ENCODE results near the gene NR1H4. TPM values are rescaled to one million over a fixed set of nuclear protein-coding genes. Genes with fewer than 3 reads are reported as not detected.
"Not testable (repeated sequence)": the region's sequence is repeated elsewhere in the genome, so short reads cannot be mapped to it uniquely, and the experiment has no call there.

The NR1H4 gene
- total RNA-seq, 1 donor from 2014 or later = not detected

DNA sequence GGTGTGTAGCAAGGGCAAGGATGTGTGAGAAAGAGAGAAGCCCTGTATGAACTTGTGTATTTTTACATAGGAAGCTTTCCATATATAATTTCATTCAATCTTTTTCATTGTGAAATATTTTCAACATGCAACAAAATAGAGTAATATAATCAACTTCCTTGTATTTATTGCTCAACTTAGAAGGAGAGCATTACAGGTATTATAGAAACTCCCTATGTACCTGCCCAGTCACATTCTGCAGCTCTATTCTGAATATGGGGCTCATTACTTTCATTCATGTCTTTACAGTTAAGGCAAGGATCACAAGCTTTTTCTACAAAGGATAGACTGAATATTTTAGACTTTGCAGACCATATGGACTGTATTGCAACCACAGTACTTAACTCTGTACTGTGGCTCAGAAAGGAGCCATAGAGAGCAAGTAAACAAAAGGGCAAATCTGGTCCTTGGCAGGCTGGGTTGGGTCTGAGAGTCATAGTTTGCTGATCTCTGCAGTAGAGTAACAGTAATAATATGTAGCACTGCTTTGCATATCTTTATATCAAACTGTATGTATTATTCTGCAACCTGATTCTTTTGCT lies 11.3 kb downstream of the NR1H4 start:
- Mint-ChIP-seq H3K27ac (no peak overlapping the region), H3K4me3 (no peak overlapping the region), H3K36me3 (ENCODE audit: low read depth) (no peaks in the 10 kb centered on the region), H3K9me3 (no peaks in the 10 kb centered on the region), H3K4me1 (no peaks in the 10 kb centered on the region), H3K27me3 (no peaks in the 10 kb centered on the region)
- DNase-seq = no peak
- intact Hi-C loops (cut with micrococcal nuclease) = no loop called here

DNA sequence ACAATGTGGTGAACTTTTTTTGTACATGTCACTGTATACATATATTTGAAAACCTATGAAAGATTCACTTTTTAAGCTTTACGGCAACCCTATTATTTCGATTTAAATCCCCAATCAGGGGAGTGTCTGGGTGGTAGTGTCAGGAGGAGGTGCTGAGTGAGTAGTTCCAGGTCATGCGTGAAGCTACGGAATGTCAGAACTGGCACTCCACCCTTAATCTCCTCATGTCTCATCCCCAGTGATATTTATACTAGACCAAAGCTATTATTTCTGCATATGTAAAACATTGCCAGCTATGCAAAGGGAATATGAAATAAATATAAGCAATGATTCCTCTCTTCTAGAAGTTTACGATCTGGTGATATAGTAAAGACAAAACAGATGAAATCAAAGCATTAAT lies 12.3 kb downstream of the NR1H4 start:
- no peak for DNase-seq
- Mint-ChIP-seq H3K27me3 (no peaks in the 10 kb centered on the region), H3K36me3 (ENCODE audit: low read depth) (no peaks in the 10 kb centered on the region), H3K27ac (no peak overlapping the region), H3K4me3 (no peak overlapping the region), H3K4me1 (no peaks in the 10 kb centered on the region), H3K9me3 (no peaks in the 10 kb centered on the region)
- intact Hi-C loops (cut with micrococcal nuclease) = no loop called here

GRCh38 chr12:100489251-100489820 lies 15.7 kb downstream of the NR1H4 start:
- no peak overlapping the region for H3K27ac Mint-ChIP-seq
- DNase-seq = no peak
- intact Hi-C loops (cut with micrococcal nuclease) = no loop called here
- no peaks in the 10 kb centered on the region for H3K27me3 Mint-ChIP-seq
- H3K4me1 Mint-ChIP-seq = no peaks in the 10 kb centered on the region
- H3K9me3 Mint-ChIP-seq = no peaks in the 10 kb centered on the region
- H3K4me3 Mint-ChIP-seq = no peak overlapping the region
- no peaks in the 10 kb centered on the region for H3K36me3 Mint-ChIP-seq (ENCODE audit: low read depth)

DNA sequence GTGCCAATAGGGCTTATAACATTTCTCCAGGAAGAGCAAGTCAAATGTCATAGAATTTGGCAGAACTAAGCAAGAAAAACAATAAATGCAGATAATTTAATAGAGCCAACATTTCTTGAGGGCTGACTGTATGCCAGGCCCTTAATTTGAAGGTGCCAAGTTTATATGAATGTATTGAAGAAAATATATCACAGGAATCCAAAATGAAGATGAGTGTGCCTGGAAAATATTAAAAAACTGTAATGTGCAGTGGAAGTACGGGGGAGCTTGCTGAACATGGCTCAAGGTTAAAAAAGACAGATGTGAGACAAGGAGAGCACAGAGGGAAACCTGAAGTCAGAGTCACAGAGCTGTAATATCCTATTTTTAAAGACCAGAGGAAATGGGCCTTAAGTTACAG lies 16.4 kb downstream of the NR1H4 start:
- no peak overlapping the region for H3K4me3 Mint-ChIP-seq
- no peaks in the 10 kb centered on the region for H3K36me3 Mint-ChIP-seq (ENCODE audit: low read depth)
- DNase-seq = no peak
- intact Hi-C loops (cut with micrococcal nuclease) = no loop called here
- no peaks in the 10 kb centered on the region for H3K9me3 Mint-ChIP-seq
- no peak overlapping the region for H3K27ac Mint-ChIP-seq
- no peaks in the 10 kb centered on the region for H3K4me1 Mint-ChIP-seq
- H3K27me3 Mint-ChIP-seq = no peaks in the 10 kb centered on the region

GRCh38 chr12:100491104-100491503 lies 17.4 kb downstream of the NR1H4 start:
- Mint-ChIP-seq H3K27ac (no peak overlapping the region), H3K4me3 (no peak overlapping the region), H3K27me3 (no peaks in the 10 kb centered on the region), H3K9me3 (no peaks in the 10 kb centered on the region), H3K4me1 (no peaks in the 10 kb centered on the region), H3K36me3 (ENCODE audit: low read depth) (no peaks in the 10 kb centered on the region)
- no peak for DNase-seq
- intact Hi-C loops (cut with micrococcal nuclease) = no loop called here

GRCh38 chr12:100493396-100494012 lies 19.8 kb downstream of the NR1H4 start:
- H3K27me3 Mint-ChIP-seq = no peaks in the 10 kb centered on the region
- H3K9me3 Mint-ChIP-seq = no peaks in the 10 kb centered on the region
- DNase-seq = no peak
- H3K4me3 Mint-ChIP-seq = no peak overlapping the region
- intact Hi-C loops (cut with micrococcal nuclease) = no loop called here
- no peaks in the 10 kb centered on the region for H3K36me3 Mint-ChIP-seq (ENCODE audit: low read depth)
- no peaks in the 10 kb centered on the region for H3K4me1 Mint-ChIP-seq
- H3K27ac Mint-ChIP-seq = no peak overlapping the region

GRCh38 chr12:100494026-100494425 lies 20.4 kb downstream of the NR1H4 start:
- intact Hi-C loops (cut with micrococcal nuclease) = no loop called here
- Mint-ChIP-seq H3K4me1 (no peaks in the 10 kb centered on the region), H3K4me3 (no peak overlapping the region), H3K9me3 (no peaks in the 10 kb centered on the region), H3K27me3 (no peaks in the 10 kb centered on the region), H3K36me3 (ENCODE audit: low read depth) (no peaks in the 10 kb centered on the region), H3K27ac (no peak overlapping the region)
- no peak for DNase-seq

DNA sequence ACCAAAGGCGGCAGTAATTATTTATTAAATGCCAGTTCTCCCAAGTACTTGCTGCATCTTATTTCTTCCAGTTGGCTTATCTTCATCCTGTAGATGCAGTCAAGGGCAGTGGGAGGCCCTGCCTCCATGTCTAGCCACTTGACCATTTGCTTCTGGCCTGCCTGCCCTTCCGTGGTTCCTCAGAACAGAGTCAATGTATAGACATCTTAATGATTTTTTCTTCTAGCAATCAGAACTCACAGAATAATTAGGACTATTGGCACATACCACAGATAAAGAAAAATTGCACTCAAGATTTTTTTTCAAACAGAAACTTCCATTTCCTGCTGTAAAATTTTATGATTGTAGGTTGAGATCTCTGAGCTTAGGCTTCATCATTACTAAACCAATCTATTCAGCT lies 20.9 kb downstream of the NR1H4 start:
- intact Hi-C loops (cut with micrococcal nuclease) = no loop called here
- no peaks in the 10 kb centered on the region for H3K36me3 Mint-ChIP-seq (ENCODE audit: low read depth)
- H3K27me3 Mint-ChIP-seq = no peaks in the 10 kb centered on the region
- no peak overlapping the region for H3K4me3 Mint-ChIP-seq
- no peaks in the 10 kb centered on the region for H3K4me1 Mint-ChIP-seq
- no peaks in the 10 kb centered on the region for H3K9me3 Mint-ChIP-seq
- no peak for DNase-seq
- H3K27ac Mint-ChIP-seq = no peak overlapping the region

DNA sequence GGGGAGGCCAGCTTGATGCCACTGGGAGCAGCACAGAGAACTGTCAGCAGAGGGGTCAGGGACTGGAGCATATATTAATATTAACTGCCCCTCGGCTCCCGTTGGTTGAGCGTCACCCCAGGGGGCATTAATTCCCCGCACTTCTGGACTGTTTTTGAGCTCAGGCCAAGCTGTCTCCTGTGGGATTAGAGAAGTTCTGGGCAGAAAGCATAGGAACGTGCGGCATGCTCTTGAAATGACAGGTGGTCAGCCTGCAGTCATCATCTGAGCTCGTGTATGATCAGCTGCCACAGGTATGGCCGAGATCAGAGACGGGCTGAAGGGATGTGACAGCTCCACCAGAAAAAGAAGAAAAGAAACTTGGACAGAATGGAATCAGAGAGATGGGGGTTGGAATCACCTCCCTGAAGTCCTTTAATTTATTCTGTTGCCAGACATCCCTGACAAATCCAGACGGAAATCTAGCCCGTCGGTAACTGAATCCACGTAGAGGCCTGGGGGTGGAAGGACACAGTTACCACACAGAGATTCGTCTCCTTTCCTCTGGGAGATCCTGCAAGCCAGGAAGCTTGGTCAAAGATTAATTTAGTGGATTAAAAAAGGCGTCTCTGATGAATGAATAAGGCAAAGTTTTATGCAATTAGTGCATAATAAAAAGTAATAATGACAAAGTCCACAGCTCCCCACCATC lies 23.6 kb downstream of the NR1H4 start:
- intact Hi-C loops (cut with micrococcal nuclease) = no loop called here
- H3K4me3 Mint-ChIP-seq = no peak overlapping the region
- no peak overlapping the region for H3K27ac Mint-ChIP-seq
- no peaks in the 10 kb centered on the region for H3K27me3 Mint-ChIP-seq
- H3K9me3 Mint-ChIP-seq = no peaks in the 10 kb centered on the region
- no peaks in the 10 kb centered on the region for H3K4me1 Mint-ChIP-seq
- DNase-seq = no peak
- no peaks in the 10 kb centered on the region for H3K36me3 Mint-ChIP-seq (ENCODE audit: low read depth)

DNA sequence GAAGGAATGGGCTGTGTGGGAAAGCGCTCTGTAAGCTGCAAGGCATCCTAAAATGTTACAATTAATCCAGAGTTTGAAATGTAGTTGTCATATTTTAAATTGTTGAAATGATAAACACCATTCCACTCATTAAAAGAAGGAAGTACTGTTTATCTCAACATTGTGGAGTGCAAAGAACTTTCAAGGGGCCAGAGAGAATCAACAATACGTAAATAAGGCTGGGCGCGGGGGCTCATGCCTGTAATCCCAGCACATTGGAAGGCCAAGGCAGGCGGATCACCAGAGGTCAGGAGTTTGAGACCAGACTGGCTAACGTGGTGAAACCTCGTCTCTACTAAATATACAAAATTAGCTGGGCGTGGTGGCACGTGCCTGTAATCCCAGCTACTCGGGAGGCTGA lies 24.5 kb downstream of the NR1H4 start:
- Mint-ChIP-seq H3K36me3 (ENCODE audit: low read depth) (no peaks in the 10 kb centered on the region), H3K4me1 (no peaks in the 10 kb centered on the region), H3K27me3 (no peaks in the 10 kb centered on the region), H3K9me3 (no peaks in the 10 kb centered on the region), H3K4me3 (no peak overlapping the region), H3K27ac (no peak overlapping the region)
- no peak for DNase-seq
- intact Hi-C loops (cut with micrococcal nuclease) = no loop called here

DNA sequence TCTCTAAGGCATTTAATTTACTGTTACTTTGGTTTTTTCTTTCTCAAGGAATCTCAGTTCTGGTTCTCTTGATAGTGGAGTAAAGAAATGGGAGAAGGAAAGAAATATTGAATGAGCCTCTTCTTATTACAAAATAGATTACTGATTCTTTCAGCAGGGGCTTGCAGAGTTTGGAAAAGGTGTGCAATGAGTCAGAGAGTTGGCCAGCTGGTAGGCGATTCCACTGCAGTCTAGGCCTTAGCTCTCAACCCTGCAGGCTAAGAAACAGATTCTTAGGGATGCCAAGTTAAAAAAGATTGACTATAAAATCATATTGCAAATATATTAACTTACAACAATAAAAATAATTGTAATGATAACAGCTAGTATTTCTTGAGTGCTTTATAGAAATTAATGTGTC lies 25.8 kb downstream of the NR1H4 start:
- Mint-ChIP-seq H3K36me3 (ENCODE audit: low read depth) (no peaks in the 10 kb centered on the region), H3K27ac (no peak overlapping the region), H3K9me3 (no peaks in the 10 kb centered on the region), H3K4me1 (no peaks in the 10 kb centered on the region), H3K4me3 (no peak overlapping the region), H3K27me3 (no peaks in the 10 kb centered on the region)
- DNase-seq = no peak
- intact Hi-C loops (cut with micrococcal nuclease) = no loop called here

DNA sequence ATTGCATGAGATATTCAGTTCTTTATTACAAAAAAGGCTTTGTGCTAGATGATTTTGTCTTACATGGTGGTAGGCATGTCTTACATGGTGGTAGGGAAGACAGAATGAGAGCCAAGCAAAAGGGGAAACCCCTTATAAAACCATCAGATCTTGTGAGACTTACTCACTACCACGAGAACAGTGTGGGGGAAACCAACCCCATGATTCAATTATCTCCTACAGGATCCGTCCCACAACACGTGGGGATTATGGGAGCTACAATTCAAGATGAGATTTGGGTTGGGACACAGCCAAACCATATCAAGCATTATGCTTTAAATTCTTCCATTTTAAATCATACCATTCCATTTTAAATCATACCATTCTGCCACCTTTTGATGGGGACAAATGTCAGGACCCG lies 29.1 kb downstream of the NR1H4 start:
- H3K36me3 Mint-ChIP-seq (ENCODE audit: low read depth); DNase-seq; H3K4me1 Mint-ChIP-seq; H3K27me3 Mint-ChIP-seq; H3K4me3 Mint-ChIP-seq; intact Hi-C loops (cut with micrococcal nuclease); H3K27ac Mint-ChIP-seq; H3K9me3 Mint-ChIP-seq: not testable (repeated sequence)

GRCh38 chr12:100503228-100503628 lies 29.6 kb downstream of the NR1H4 start:
- Mint-ChIP-seq H3K4me3 (no peak overlapping the region), H3K4me1 (no peaks in the 10 kb centered on the region), H3K27ac (no peak overlapping the region), H3K27me3 (no peaks in the 10 kb centered on the region), H3K9me3 (no peaks in the 10 kb centered on the region), H3K36me3 (ENCODE audit: low read depth) (no peaks in the 10 kb centered on the region)
- intact Hi-C loops (cut with micrococcal nuclease) = no loop called here
- DNase-seq = no peak

- no peak for DNase-seq
- Mint-ChIP-seq H3K4me3 (no peak overlapping the region), H3K36me3 (ENCODE audit: low read depth) (no peaks in the 10 kb centered on the region), H3K27me3 (no peaks in the 10 kb centered on the region), H3K27ac (no peak overlapping the region), H3K4me1 (no peaks in the 10 kb centered on the region), H3K9me3 (no peaks in the 10 kb centered on the region)
- intact Hi-C loops (cut with micrococcal nuclease) = no loop called here
These were observed 31.1 kb downstream of the NR1H4 start for GRCh38 chr12:100504804-100505203.
